MM.1S (cell line): ENCODE results near the gene TMEM108.

ENCODE experiments used
- EZH2 ChIP-seq: fragments of 300-600 bp; sonication (generic); optimal IDR thresholded peaks from 2 replicates; pipeline ENCODE3; 2017; ENCODE audit warnings: low read depth, mild to moderate bottlenecking, antibody characterized with exemption, low read length, mixed read lengths
- EZH2phosphoT487 ChIP-seq: fragments of 300-600 bp; sonication (generic); IDR thresholded peaks from 2 replicates; pipeline ENCODE4 v1.6.1; 2018; ENCODE audit warnings: antibody characterized with exemption, low read length
- TF ChIP-seq, protein P1 (sequence below): fragments of 300-600 bp; sonication (generic); IDR thresholded peaks from 2 replicates; pipeline ENCODE4 v1.5.1; 2016; ENCODE audit warnings: antibody characterized with exemption, low read length, mixed read lengths

DNA sequence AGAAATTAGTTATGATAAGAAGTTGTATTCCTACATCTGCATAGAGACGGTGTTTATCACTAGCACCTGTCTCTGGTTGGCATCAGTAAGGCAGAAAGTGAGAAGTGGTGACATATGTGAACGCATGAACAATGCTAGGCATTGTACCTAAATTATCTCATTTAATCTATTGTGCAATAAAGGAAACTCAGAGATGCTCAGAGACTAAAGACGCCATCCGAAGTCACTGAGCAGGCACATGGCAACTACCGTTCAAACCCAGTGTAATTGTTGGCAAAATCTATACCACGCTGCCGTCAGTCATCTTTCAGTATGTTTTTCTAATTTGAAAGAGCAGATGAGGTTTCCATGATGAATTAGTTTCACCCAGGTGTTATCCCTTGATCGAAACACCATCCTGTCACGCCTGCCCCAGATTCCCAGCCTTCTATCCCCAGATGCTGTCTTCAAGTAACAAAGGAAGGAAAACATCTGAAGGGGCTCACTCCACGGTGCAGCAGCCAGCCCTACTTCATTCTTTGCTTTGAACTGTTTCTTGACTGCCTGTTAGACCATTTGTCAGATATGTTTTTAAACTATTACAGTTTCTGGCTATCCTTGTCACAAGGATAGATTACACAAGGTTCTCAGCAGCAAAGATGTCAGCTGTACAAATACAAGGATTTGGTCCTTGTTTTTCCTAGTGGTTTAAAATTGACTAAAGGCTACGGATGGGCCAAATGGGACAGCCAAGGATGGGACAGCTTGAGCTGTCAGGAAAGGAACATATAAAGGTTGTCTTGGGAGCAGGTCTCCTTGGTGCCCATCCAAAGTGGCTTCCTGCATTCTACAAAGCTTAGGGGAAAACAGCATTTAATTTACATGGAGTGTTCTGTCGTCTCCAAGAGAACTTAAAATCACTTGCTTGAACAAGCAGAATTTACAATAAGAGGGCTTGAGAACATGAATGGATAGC lies 99.1 kb downstream of the TMEM108 start:
- TF ChIP-seq, protein P1, sequence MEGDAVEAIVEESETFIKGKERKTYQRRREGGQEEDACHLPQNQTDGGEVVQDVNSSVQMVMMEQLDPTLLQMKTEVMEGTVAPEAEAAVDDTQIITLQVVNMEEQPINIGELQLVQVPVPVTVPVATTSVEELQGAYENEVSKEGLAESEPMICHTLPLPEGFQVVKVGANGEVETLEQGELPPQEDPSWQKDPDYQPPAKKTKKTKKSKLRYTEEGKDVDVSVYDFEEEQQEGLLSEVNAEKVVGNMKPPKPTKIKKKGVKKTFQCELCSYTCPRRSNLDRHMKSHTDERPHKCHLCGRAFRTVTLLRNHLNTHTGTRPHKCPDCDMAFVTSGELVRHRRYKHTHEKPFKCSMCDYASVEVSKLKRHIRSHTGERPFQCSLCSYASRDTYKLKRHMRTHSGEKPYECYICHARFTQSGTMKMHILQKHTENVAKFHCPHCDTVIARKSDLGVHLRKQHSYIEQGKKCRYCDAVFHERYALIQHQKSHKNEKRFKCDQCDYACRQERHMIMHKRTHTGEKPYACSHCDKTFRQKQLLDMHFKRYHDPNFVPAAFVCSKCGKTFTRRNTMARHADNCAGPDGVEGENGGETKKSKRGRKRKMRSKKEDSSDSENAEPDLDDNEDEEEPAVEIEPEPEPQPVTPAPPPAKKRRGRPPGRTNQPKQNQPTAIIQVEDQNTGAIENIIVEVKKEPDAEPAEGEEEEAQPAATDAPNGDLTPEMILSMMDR, result no peak
- no peak for TF ChIP-seq EZH2
- TF ChIP-seq EZH2phosphoT487, result no peak
